ENCODE measurements around the gene R3HDM2.
"Not testable (repeated sequence)": the region's sequence is repeated elsewhere in the genome, so short reads cannot be mapped to it uniquely, and the experiment has no call there.

R3HDM2 gene

DNA sequence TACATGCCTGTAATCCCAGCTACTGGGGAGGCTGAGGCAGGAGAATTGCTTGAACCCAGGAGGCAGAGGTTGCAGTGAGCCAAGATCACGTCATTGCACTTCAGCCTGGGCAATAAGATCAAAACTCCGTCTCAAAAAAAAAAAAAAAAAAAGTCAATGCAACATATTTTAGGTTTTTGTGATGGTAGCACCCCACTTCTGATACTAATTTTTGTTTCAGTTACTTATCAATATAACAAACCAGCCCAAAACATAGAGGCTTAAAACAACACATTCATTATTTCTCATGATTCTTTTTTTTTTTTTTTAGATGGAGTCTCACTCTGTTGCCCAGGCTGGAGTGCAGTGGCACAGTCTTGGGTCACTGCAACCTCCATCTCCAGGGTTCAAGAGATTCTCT, 10.6 kb upstream of the R3HDM2 start:
- not testable (repeated sequence) for H3K27me3 ChIP-seq (ENCODE audit: control insufficient read depth in 1 of 2, insufficient read depth in 1 of 2, low read length in 2 of 2); H3K4me3 ChIP-seq (ENCODE audit: insufficient read depth in 1 of 2, low read depth in 1 of 2, low read length in 2 of 2); H3K9ac ChIP-seq (ENCODE audit: low read length); H2BK5ac ChIP-seq (ENCODE audit: low read depth, low read length, poor library complexity, severe bottlenecking); H3K23ac ChIP-seq (ENCODE audit: low read length in 2 of 2); H3K36me3 ChIP-seq (ENCODE audit: control insufficient read depth in 1 of 2, insufficient read depth in 2 of 2, low read depth in 1 of 2, low read length in 2 of 2); H2BK120ac ChIP-seq (ENCODE audit: low read depth, low read length); DNase-seq; H4K8ac ChIP-seq (ENCODE audit: low read length); H3K27ac ChIP-seq (ENCODE audit: low read length, poor library complexity, severe bottlenecking); H3K9me3 ChIP-seq (ENCODE audit: control insufficient read depth, low read length); H3K4me1 ChIP-seq (ENCODE audit: control insufficient read depth, insufficient read depth, low read depth, low read length); H3K79me1 ChIP-seq (replicated peaks; ENCODE audit: low read length, poor library complexity, severe bottlenecking); H3K18ac ChIP-seq (ENCODE audit: low read depth in 1 of 2, low read length in 2 of 2); H2AK5ac ChIP-seq (ENCODE audit: low read length, severe bottlenecking); H3K14ac ChIP-seq (ENCODE audit: low read length in 2 of 2); H3K4ac ChIP-seq (ENCODE audit: low read depth in 1 of 2, low read length in 2 of 2); H2BK15ac ChIP-seq (ENCODE audit: low read depth, poor library complexity, severe bottlenecking); H4K91ac ChIP-seq (ENCODE audit: low read length); H3K4me2 ChIP-seq (ENCODE audit: low read length, poor library complexity, severe bottlenecking); H2AFZ ChIP-seq (ENCODE audit: low read depth, low read length); H2BK12ac ChIP-seq (ENCODE audit: low read length in 2 of 2)
- 100% methylated on average over 1 of the region's 2 CpGs for WGBS

DNA sequence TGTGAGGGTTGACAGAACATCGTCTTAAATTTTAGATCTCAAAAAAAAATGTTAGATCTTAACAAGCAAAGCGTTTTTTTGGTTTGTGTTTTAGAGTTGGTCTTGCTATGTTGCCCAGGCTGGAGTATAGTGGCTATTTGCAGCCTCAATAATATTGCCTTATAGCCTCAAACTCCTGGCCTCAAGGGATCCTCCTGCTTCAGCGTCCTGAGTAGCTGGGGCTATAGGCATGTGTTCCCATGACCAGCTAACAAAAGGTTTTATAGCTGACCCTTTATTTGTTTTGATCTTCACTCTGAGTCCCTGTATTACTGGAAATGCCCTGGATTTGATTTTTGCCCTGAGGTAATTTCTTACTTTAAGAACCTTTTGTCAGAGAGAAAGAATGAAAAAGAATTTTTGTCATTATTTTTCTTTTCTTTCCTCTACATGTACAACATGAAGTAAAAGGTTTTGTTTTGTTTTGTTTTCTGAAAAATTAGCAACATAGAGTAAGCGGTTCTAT, 9.0 kb upstream of the R3HDM2 start:
- no peaks in the 10 kb centered on the region for H3K36me3 ChIP-seq (ENCODE audit: control insufficient read depth in 1 of 2, insufficient read depth in 2 of 2, low read depth in 1 of 2, low read length in 2 of 2)
- WGBS = 84% methylated on average over 2 of the region's 4 CpGs
- H3K27ac ChIP-seq (ENCODE audit: low read length, poor library complexity, severe bottlenecking) = no peak overlapping the region
- H3K4me3 ChIP-seq (ENCODE audit: insufficient read depth in 1 of 2, low read depth in 1 of 2, low read length in 2 of 2) = no peak overlapping the region
- H2BK12ac ChIP-seq (ENCODE audit: low read length in 2 of 2) = no peak overlapping the region
- H3K23ac ChIP-seq (ENCODE audit: low read length in 2 of 2) = no peak overlapping the region
- no peak overlapping the region for H3K18ac ChIP-seq (ENCODE audit: low read depth in 1 of 2, low read length in 2 of 2)
- no peak overlapping the region for H3K4ac ChIP-seq (ENCODE audit: low read depth in 1 of 2, low read length in 2 of 2)
- no peaks in the 10 kb centered on the region for H3K27me3 ChIP-seq (ENCODE audit: control insufficient read depth in 1 of 2, insufficient read depth in 1 of 2, low read length in 2 of 2)
- H2AK5ac ChIP-seq (ENCODE audit: low read length, severe bottlenecking) = no peak overlapping the region
- no peaks in the 10 kb centered on the region for H3K79me1 ChIP-seq (replicated peaks; ENCODE audit: low read length, poor library complexity, severe bottlenecking)
- no peak overlapping the region for H2BK5ac ChIP-seq (ENCODE audit: low read depth, low read length, poor library complexity, severe bottlenecking)
- H3K4me1 ChIP-seq (ENCODE audit: control insufficient read depth, insufficient read depth, low read depth, low read length) = no peaks in the 10 kb centered on the region
- no peak overlapping the region for H4K8ac ChIP-seq (ENCODE audit: low read length)
- no peak overlapping the region for H2AFZ ChIP-seq (ENCODE audit: low read depth, low read length)
- no peak overlapping the region for H4K91ac ChIP-seq (ENCODE audit: low read length)
- no peak overlapping the region for H3K4me2 ChIP-seq (ENCODE audit: low read length, poor library complexity, severe bottlenecking)
- H2BK120ac ChIP-seq (ENCODE audit: low read depth, low read length) = no peak overlapping the region
- H3K14ac ChIP-seq (ENCODE audit: low read length in 2 of 2) = no peak overlapping the region
- H3K9me3 ChIP-seq (ENCODE audit: control insufficient read depth, low read length) = no peaks in the 10 kb centered on the region
- no peak for DNase-seq
- no peak overlapping the region for H2BK15ac ChIP-seq (ENCODE audit: low read depth, poor library complexity, severe bottlenecking)
- H3K9ac ChIP-seq (ENCODE audit: low read length) = no peak overlapping the region

DNA sequence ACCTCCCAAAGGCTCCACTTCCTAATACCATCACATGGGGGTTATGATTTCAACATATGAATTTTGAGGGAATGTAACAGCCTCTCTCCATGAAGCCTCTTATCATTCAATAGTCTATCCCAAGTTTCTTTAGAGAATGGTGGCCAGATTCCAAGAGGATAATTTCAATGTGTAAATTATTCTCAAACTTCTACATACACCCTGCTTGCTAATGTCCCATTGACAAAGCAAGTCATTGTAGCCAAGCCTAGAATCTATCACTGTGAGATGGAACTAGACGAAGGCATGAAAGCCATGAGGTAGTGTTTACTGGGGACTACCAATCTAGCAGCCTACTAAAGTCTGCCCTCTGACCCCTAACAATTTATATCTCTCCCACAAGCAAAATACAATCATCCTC, 7.6 kb upstream of the R3HDM2 start:
- no peak overlapping the region for H3K4me3 ChIP-seq (ENCODE audit: insufficient read depth in 1 of 2, low read depth in 1 of 2, low read length in 2 of 2)
- H3K36me3 ChIP-seq (ENCODE audit: control insufficient read depth in 1 of 2, insufficient read depth in 2 of 2, low read depth in 1 of 2, low read length in 2 of 2) = no peaks in the 10 kb centered on the region
- H3K27me3 ChIP-seq (ENCODE audit: control insufficient read depth in 1 of 2, insufficient read depth in 1 of 2, low read length in 2 of 2) = no peaks in the 10 kb centered on the region
- H2BK15ac ChIP-seq (ENCODE audit: low read depth, poor library complexity, severe bottlenecking) = no peak overlapping the region
- H3K14ac ChIP-seq (ENCODE audit: low read length in 2 of 2) = no peak overlapping the region
- no peak overlapping the region for H2BK12ac ChIP-seq (ENCODE audit: low read length in 2 of 2)
- no peaks in the 10 kb centered on the region for H3K4me1 ChIP-seq (ENCODE audit: control insufficient read depth, insufficient read depth, low read depth, low read length)
- no peak overlapping the region for H3K4ac ChIP-seq (ENCODE audit: low read depth in 1 of 2, low read length in 2 of 2)
- 77% methylated on average over 1 of the region's 1 CpG for WGBS
- H2AK5ac ChIP-seq (ENCODE audit: low read length, severe bottlenecking) = no peak overlapping the region
- H3K18ac ChIP-seq (ENCODE audit: low read depth in 1 of 2, low read length in 2 of 2) = no peak overlapping the region
- DNase-seq = no peak
- no peaks in the 10 kb centered on the region for H3K79me1 ChIP-seq (replicated peaks; ENCODE audit: low read length, poor library complexity, severe bottlenecking)
- H3K9me3 ChIP-seq (ENCODE audit: control insufficient read depth, low read length) = no peaks in the 10 kb centered on the region
- H2BK5ac ChIP-seq (ENCODE audit: low read depth, low read length, poor library complexity, severe bottlenecking) = no peak overlapping the region
- H3K27ac ChIP-seq (ENCODE audit: low read length, poor library complexity, severe bottlenecking) = no peak overlapping the region
- H2BK120ac ChIP-seq (ENCODE audit: low read depth, low read length) = no peak overlapping the region
- H3K4me2 ChIP-seq (ENCODE audit: low read length, poor library complexity, severe bottlenecking) = no peak overlapping the region
- H4K8ac ChIP-seq (ENCODE audit: low read length) = no peak overlapping the region
- no peak overlapping the region for H2AFZ ChIP-seq (ENCODE audit: low read depth, low read length)
- no peak overlapping the region for H4K91ac ChIP-seq (ENCODE audit: low read length)
- H3K23ac ChIP-seq (ENCODE audit: low read length in 2 of 2) = no peak overlapping the region
- no peak overlapping the region for H3K9ac ChIP-seq (ENCODE audit: low read length)

- 84% methylated on average over 4 of the region's 4 CpGs for WGBS
- no peaks in the 10 kb centered on the region for H3K4me1 ChIP-seq (ENCODE audit: control insufficient read depth, insufficient read depth, low read depth, low read length)
- H4K91ac ChIP-seq (ENCODE audit: low read length) = no peak overlapping the region
Measured at GRCh38 chr12:57435293-57435692, 4.5 kb upstream of the R3HDM2 start.

More at GRCh38 chr12:57435293-57435692, 4.5 kb upstream of the R3HDM2 start:
- Histone ChIP-seq H3K27me3 (ENCODE audit: control insufficient read depth in 1 of 2, insufficient read depth in 1 of 2, low read length in 2 of 2) (no peaks in the 10 kb centered on the region), H2BK12ac (ENCODE audit: low read length in 2 of 2) (no peak overlapping the region), H2BK5ac (ENCODE audit: low read depth, low read length, poor library complexity, severe bottlenecking) (no peak overlapping the region), H2BK15ac (ENCODE audit: low read depth, poor library complexity, severe bottlenecking) (no peak overlapping the region), H2BK120ac (ENCODE audit: low read depth, low read length) (no peak overlapping the region), H3K4ac (ENCODE audit: low read depth in 1 of 2, low read length in 2 of 2) (no peak overlapping the region), H3K23ac (ENCODE audit: low read length in 2 of 2) (no peak overlapping the region), H3K9ac (ENCODE audit: low read length) (no peak overlapping the region), H2AFZ (ENCODE audit: low read depth, low read length) (no peak overlapping the region), H4K8ac (ENCODE audit: low read length) (no peak overlapping the region), H3K36me3 (ENCODE audit: control insufficient read depth in 1 of 2, insufficient read depth in 2 of 2, low read depth in 1 of 2, low read length in 2 of 2) (no peaks in the 10 kb centered on the region), H3K4me2 (ENCODE audit: low read length, poor library complexity, severe bottlenecking) (no peak overlapping the region), H3K4me3 (ENCODE audit: insufficient read depth in 1 of 2, low read depth in 1 of 2, low read length in 2 of 2) (no peak overlapping the region), H3K9me3 (ENCODE audit: control insufficient read depth, low read length) (no peaks in the 10 kb centered on the region), H3K14ac (ENCODE audit: low read length in 2 of 2) (no peak overlapping the region), H3K79me1 (replicated peaks; ENCODE audit: low read length, poor library complexity, severe bottlenecking) (no peaks in the 10 kb centered on the region), H3K18ac (ENCODE audit: low read depth in 1 of 2, low read length in 2 of 2) (no peak overlapping the region), H3K27ac (ENCODE audit: low read length, poor library complexity, severe bottlenecking) (no peak overlapping the region), H2AK5ac (ENCODE audit: low read length, severe bottlenecking) (no peak overlapping the region)
- DNase-seq = no peak

Data from mesenchymal stem cell (in vitro differentiated cells and primary cell).